ENCODE results near the gene RRAGC.

- TF ChIP-seq EP300 (IDR thresholded peaks at IDR 0.05; ENCODE audit: borderline replicate concordance in 1 of 2, control insufficient read depth in 1 of 2, low read depth in 2 of 2, low read length in 2 of 2) (no peak), MAX (IDR thresholded peaks at IDR 0.05; ENCODE audit: low read depth, low read length) (no peak), POLR2A (IDR thresholded peaks at IDR 0.05; ENCODE audit: low read depth, low read length) (no peak), ZNF687 (IDR thresholded peaks at IDR 0.05) (no peak)
These were observed 49.2 kb upstream of the RRAGC start for GRCh38 chr1:38908821-38909220.
